ENCODE results near the gene SULT2B1.

GRCh38 chr19:48634036-48634342 lies 82.0 kb downstream of the SULT2B1 start:
- TF ChIP-seq EZH2 (IDR thresholded peaks at IDR 0.05; ENCODE audit: insufficient read depth, poor library complexity, severe bottlenecking): no peak
- TF ChIP-seq EZH2phosphoT487 (IDR thresholded peaks at IDR 0.05; ENCODE audit: insufficient read depth, low read depth): no peak
